Activated CD4-positive, alpha-beta T cell treated with anti-CD3 and anti-CD28 coated beads for 1 hour (primary cell): ENCODE measurements around the gene HPGDS.
"Not testable (repeated sequence)": the region's sequence is repeated elsewhere in the genome, so short reads cannot be mapped to it uniquely, and the experiment has no call there.

Experiments used
- DNase-seq: peaks from one replicate; pipeline ENCODE4 v3.0.0-alpha.2; 2020

Gene HPGDS

DNA sequence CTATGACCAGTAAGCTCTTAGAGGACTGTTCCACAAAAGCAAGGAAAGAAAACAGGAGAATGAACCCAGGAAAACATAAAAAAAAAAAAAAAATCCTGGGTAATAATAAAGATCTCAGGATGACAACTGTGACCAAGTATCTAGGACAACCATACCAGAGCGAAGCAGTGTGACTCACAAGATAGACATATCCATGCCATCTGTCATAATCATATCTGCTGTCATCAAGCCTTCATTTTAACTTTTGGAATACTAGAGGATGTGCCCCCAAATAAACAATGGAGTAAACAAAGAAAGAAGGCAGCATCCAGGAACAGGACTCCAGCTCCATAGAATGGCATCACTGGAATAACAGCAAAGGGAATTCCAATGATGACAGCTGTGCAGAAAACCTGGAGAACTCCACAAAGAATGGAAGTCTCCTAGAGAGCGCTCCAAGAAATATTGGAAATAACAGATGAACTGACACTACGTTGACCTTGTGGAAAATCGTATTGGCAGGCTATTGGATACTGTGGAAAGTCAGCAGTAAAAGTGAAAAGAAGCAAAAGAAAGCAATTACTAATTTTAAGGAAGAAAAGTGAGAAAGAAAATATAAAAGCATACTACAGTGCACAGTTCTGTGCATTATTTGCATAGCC lies 35.3 kb downstream of the HPGDS start:
- DNase-seq, result no peak

DNA sequence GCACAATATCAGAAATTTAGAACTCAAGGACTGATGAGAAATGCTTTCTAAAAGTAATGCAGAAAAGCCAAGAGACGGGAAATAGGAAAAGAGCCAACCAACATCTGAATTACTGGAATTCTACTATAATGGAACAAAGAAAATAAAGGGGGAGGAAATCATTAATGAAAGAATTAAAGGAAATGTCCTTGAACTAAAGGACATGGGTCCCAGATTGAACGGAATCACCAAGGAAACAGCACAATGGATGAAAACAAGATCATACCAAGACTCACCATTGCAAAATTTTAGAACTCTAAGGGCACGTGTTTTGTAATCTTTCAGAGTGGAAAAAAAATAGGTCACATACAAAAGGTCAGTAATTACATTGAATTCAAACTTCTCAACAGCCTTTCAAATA lies 35.9 kb downstream of the HPGDS start:
- no peak for DNase-seq

DNA sequence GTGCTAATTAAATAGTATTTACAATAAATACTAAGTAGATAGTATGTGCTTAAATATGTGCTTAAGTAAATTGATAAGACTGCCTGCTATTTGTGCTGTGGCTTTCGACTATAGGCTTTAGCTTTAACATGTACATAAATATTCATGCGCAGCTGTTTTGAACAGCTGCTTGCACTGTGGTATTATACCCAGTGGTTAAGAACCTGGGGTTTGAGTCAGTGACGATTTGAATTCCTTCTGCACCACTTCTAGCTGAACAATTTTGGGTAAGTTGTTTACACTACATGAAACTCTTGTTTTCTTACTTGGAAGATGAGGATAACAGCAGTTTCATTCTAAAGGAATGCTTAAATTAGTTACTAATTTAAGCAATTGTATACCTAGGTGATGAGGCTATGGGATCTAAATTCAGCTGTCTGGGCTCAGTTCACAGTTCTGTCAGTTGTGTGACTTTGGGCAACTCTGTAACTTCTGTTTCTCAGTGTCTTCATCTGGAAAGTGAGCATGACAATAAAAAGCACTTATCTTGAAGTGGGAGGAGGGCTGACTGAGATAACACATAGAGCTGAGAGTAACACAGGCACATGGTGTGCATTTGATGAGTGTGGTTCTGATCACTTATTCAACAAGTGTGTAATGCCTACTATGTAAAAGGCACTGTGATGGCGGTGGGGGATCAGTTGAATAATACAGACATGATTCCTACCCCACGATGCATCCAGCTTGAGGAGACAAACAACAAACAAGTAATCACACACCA lies 37.0 kb downstream of the HPGDS start:
- no peak for DNase-seq

DNA sequence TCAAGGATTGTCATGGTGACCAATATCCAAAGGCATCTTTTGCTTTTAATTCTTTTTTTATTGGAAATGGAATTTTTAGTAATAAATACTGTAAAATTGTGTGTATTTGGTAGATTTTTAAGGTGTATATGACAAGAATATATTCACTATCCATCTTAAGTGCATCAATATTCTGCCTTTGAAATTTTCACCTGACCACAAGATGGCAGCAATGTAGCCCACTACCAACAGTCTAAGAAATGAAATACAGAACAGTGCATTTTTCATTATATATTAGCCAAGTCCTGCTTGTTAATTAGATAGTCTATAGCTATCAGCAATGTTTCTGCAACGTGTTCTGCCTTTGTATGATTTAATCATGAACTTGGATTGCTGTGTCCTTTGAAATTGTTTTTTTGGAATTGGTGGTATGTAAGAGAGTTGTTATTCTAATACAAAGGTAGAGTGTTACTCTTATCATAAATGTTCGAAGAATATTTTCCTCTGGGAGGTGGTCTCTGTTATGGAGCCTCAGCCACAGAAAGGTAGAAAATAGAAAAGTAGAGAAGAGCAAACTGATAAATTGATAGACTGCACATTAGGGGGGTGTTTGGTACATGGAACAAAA lies 38.2 kb downstream of the HPGDS start:
- no peak for DNase-seq

DNA sequence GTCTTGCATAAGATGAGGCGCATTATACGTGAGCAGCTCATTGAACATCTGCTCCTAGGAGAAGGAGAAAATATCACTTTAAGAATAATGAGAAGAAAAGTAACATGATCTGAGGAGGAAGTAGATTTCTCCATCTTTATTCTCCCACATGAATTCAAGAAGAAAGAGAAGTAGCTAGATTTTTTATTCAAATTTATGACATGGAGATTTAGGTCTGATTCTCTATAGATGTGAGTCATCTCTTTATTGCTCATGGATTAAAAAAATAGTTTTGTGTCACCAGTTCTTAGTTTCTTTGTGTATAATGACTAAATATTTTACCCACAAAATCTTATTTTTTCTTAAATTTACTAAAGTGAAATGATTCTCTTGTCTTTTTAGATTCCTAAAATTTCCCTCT lies 40.4 kb downstream of the HPGDS start:
- no peak for DNase-seq

DNA sequence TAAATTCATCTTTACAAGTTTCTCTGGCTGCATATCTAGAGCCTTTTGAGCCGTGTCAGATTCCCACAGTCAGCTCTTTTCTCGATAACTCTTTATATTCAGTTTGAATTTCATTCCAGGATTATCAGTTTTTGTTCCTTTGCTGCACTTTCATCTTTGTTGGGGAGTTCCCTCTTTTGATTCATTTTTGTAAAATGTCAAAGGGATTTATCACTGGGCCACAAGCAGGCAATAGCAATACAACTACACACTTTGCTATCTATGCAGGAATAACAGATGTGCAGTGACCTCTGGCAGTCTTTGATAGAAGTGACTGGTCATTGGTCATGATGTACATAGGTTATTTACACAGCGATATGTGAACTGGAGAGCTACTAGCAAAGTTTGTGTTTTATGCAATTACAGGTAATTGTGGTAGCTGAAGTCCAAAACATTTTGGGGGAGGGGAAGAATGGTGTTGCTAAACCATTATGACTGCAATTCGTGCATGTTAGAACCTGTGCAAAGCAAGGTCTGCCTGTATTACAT lies 43.8 kb downstream of the HPGDS start:
- no peak for DNase-seq

DNA sequence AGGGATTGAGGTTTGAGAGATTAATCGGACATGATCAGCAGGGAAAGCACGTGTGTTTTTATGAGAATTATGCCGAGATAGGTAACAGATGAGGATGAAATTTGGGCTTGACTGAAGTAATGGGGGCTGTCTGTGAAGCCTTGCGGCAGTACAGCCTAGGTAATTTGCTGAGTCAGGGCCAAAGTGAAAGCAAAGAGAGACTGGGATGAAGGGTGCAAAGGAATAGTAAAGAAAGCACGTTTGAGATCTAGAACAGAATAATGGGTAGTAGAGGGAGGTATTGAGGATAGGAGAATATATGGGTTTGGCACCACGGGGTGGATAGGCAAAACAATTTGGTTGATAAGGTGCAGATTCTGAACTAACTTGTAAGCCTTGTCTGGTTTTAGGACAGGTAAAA lies 47.2 kb downstream of the HPGDS start:
- not testable (repeated sequence) for DNase-seq

DNA sequence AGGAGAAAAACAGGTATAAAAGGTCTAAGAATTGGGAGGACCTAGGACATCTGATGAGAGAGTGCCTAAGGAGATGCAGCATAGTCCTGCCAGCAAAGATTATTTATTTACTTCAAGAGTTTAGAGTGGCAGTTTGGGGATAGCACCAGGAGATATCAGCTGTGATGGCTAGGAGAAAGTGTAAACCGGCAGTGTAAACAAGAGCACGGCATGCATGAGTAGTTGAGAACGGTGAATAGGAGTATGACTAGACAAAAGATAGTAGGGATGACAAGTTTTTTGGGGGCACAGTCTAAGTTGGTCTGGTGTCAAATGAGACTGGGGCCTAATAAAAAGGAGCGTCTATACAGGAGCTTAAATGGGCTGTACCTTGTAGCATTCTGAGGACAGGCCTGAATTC lies 48.7 kb downstream of the HPGDS start:
- DNase-seq, result not testable (repeated sequence)

DNA sequence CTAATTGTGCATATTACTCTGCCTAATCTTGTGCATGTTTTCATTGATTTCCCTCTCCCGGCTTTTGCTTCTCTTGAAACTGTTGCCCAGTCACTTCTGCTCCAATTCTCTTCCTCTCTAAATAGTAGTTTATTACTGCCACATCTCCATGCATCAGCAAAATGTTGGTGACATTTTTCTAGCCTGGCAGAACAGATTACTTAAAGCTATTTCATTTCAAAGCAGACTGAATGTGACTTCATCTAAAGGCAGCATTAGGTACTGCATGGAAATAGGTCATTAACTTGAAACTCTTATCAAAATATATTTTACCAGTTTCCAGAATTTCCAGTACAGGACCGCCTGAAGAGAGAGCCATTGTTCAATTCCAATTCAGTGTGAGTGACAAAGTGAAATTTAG lies 52.4 kb downstream of the HPGDS start:
- no peak for DNase-seq

DNA sequence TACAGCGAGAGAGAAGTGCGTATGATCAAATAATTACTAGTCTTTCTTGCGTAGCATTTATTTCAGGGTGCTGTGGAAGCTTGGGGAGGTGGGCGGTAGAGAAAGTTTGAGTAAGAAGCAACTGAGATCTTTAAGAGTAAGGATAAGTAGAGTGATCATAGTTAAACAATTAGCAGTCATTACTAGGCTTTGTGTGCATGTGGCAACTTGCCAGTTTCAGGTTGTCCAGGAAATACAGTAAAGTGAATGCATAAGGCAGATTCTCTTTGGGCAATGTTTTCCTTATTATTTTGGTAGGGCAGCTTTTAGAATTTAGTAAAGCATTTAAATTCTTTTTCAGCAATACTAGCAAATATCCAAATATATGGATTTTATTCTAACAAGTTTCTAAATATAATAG lies 57.0 kb downstream of the HPGDS start:
- DNase-seq, result no peak

DNA sequence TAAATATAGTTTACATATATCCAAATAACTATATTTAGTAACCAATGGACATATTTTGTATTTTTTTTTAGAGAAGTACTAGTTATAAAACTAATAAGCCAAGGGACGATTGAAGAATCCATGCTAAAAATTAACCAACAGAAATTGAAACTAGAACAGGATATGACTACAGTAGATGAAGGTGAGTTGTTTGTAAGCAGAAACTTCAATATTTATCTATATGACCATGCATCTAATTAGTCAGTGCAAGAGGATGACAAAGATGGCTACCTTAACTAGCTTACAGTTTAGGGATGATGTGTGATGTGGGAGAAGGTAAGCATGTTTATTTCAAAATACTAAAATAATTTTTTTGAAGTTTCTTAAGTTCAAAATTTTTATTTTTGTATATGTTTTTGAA lies 57.7 kb downstream of the HPGDS start:
- DNase-seq, result no peak

DNA sequence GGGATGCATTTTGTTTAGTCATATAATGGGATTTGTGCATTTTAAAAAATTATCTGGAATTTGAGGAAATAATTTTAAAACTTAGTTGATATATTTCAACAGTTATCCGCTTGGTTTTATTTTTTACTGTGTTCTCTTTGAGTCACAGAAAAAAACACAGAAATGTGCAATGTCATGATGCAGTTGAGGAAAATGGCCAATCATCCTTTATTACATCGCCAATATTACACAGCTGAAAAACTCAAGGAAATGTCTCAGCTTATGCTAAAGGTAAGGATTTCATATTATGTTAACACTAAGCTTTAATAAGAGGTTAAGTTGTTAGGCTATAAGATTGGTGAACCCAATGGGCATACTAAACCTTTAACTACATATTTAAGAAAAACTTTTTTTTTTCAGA lies 63.9 kb downstream of the HPGDS start:
- no peak for DNase-seq

DNA sequence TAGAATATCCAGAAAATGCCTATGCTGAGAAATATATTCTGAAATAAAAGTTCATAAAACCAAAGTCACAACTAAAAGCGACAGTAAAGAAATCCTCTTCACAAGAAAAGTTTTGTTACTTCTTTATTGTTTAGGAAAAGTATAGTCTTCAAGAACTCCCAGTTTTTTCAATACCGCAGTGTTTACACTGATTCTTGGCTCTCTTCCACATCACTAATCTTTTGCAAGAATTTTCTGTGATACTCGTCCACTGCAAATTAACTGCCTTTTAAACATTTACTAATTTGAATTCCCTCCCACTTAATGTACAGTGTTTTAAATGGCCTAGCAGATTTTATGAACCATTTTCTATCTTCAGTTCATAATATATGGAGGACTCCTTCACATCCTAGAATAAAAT lies 65.1 kb downstream of the HPGDS start:
- no peak for DNase-seq

DNA sequence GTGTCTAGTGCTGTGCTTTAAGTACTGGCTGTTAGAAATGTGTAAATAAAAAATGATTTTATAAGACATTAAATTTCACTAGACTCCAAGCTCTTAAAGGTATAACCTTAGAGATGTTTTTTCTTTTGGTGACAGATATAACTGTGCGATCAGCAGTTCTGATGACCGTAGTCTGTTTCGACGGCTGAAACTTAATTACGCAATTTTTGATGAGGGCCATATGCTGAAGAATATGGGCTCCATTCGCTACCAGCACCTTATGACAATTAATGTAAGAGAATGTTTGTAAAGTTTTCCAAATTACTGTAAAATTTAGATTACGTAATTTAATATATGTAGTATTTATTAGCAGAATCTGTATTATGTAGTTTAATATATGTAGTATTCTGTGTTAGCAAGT lies 66.4 kb downstream of the HPGDS start:
- no peak for DNase-seq

DNA sequence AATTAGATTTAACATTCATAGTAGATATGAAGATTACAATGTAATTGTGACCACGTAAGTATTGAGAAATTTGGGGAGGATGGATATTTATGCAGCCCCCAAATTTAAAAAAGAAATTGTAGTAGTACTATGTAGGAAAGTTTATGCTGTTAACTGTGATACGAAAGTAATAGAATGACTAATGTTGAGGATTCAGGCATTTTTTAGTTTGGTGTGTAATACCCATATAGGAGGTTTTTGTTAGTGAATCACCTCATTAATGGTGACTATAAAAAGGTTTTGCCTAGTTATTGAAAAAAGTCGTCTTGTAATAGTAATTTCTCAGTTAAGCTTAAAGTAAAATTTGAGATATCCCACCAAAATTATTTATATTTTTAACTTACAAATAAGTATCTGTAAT lies 67.7 kb downstream of the HPGDS start:
- no peak for DNase-seq

DNA sequence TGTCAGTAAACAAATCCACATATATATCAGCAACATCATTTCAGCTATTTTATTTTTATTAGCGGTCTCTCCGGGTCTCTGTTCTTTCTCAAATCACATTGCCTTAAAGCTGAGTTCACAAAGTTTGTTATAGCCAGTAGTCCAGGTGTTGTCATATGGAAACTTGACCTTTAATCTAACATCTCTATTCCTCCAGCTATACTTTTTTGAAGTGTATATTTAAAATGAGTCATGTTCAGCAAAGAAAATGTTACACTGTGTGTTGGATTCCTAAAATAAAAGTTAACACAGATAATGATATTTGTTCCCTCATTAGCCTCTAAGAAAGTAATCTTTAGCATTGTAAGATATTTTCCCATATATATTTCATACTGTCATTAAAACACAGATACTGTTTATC lies 71.4 kb downstream of the HPGDS start:
- DNase-seq, result no peak

DNA sequence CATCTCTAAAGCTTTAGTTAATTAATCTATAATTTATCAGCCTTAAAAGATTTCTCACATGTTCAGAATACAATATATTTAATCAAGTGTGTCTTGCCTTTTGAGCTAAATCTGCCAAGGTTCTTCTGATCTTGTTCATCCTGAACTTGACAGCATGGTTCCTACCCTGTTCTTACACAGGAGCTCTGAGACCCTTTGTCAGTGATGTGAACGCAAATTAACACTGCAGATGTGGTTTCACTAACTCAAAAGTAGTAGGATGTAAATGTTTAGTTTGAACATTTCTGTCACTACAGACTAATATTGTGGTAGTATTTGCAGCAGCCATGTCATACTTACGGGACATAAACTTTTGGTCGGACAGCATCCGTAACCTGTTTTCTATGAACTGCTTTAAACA lies 75.6 kb downstream of the HPGDS start:
- DNase-seq, result no peak

DNA sequence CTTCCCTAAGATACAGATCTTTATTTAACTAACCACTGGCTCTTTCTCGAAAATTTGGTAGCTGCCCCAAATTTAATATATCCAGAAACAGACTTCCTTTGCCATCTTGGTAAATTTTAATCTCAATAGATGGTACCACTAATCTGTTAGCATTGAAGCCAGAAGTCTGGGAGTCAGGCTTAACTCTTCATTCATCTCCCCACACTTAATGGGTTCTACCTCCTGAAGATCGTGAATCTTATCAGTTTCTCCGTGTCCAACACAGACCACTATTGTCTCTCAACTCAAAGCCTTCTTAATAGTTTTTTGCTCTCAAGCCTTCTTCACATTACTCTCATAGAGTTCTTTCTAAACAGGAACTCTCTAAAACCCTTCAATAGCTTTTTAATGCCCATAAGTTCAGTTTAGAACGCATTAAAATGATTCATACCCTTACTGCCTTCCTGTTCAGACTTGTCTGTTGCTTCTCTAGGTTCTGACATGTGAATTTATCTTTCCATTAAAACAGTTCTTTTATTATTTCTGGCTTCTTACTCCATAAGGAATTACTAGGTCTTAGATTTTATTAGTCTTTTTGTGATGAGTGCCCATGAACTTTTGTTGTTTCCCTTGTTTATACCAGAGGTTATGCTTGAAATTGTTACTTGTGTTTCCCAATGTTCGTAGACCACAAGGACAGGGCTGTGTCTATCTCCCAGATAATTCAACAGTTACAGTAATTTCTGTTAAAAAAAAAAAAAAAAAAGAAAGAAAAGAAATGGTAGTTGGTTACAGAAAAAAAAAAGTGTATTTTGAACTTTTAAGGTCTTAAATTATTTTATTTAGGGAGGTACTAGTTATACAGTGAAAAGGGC lies 80.2 kb downstream of the HPGDS start:
- DNase-seq, result no peak

DNA sequence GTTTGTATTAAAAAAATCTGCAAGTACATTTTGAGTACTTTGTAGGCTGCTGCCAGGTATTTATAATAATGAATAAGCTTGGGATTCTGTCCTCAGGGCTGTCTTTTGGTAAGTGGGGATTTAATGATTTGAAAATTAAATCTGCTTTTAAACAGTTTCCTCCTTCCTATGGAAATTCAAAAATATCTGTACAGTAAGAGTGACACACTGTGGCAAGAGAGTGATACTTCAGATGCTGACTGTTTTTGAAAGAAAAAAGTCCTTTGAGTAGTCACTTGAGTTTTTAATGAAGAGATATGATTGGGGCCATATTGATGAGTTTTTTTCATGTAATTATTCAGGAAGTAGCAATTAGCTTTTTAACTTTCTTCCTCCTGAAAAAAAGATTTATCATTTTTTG lies 85.8 kb downstream of the HPGDS start:
- DNase-seq, result no peak

DNA sequence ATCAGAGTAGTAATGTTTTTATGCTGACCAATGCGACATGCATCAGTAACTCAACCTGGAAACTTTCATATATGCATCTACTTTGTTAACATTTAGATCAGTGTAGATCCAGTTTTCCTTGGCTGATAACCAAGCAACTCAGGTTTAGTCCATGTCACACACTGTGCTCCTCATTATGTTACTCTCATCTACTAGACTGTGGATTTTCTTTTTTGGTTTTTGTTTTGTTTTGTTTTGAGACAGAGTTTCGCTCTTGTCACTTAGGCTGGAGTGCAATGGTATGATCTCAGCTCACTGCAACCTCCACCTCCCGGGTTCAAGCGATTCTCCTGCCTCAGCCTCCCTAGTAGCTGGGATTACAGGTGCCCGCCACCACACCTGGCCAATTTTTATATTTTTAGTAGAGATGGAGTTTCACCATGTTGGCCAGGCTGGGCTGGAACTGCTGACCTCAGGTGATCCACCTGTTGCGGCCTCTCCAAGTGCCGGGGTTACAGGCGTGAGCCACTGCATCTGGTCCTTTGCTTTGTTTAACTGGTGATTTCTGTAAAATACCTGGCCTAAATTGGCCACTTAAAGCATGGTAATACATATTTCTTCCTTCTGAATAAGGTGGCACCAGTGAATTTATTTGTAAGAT lies 86.4 kb downstream of the HPGDS start:
- DNase-seq, result no peak

DNA sequence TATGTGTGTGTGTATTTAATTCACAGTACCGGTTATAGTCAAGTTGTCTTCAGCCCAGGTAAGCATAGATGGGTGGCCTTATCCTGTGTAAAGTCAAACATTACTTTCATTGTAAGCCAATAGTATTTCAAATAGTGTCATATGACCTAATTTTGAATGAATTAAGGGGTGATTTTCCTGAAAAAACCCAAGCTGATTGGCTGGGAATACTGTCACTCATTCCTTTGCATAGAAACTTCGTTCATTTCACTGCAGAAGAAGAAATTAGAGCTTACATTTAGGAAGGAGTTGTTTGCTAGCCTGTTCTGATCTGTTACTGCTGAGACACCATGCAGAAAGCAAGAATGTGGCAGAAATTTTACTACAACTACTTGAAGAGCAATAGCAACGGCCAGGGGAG lies 89.6 kb downstream of the HPGDS start:
- DNase-seq, result no peak

DNA sequence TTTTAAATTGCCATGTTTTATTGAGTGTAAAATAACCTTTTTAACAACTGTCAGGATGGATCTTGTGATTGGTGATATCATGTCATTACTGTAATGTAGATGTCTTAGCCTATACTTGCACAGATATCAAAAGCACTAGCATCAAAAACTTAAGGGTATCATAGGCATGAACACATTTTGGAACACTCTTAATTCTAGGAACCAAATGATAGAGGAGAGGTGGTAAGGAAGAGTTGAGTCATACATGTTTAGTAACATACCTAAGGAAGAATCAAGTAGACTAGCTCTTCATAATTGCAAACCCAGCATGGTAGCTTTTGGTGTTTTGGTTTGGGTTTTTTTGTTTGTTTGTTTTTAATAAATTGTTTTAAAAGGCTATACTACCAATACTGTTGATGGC lies 91.5 kb downstream of the HPGDS start:
- no peak for DNase-seq
